K562 (cell line): ENCODE measurements around the gene COA4. TPM values are rescaled to one million over a fixed set of nuclear protein-coding genes. Genes with fewer than 3 reads are reported as not detected.

Experiments used
- ATAC-seq: fragments of 200-7000 bp; cut with Tn5 transposase; 3 replicates; pipeline ENCODE4 v1.9.1; 2020; ENCODE audit warnings: moderate library complexity
- BruUV-seq: library from RNA; stranded (reverse); fragments of 400-500 nt; replicated peaks from 2 replicates; lab custom pipeline; 2021; lab: Mats Ljungman, UMichigan
- CTCF ChIA-PET: fragments of 300-600 bp; formaldehyde crosslinking; extraction: SDS; loops from one replicate; lab custom pipeline; 2021; ENCODE audit warnings: low intra/inter-chr PET ratio; lab: Yijun Ruan, JAX
- POLR2A ChIA-PET: fragments of 300-600, 350-650 bp; sonication (Branson Sonifier 250); formaldehyde crosslinking; extraction: SDS; loops from one replicate; lab custom pipeline; 2021; ENCODE audit warnings: antibody characterized with exemption, inconsistent platforms; lab: Yijun Ruan, JAX
- DNase-seq, 4 experiments: peaks; one replicate each; pipeline versions ENCODE4 v3.0.0 to v3.0.0-alpha.2; 2011 to 2018; ENCODE audit warnings: low spot score in 3 of 4, mixed read lengths in 3 of 4; ENCODE audit errors: extremely low read depth in 1 of 4
- FAIRE-seq: peaks from 2 replicates; lab custom pipeline; 2011; peaks lifted over from hg19 to GRCh38; lab: Jason Lieb, UNC
- H2AFZ ChIP-seq: 2 replicates; pipeline ENCODE4 v1.6.0; 2011; ENCODE audit warnings: low read depth, low read length, control low read depth, inconsistent platforms
- H3K27ac ChIP-seq: fragments of 200-600 bp; 3 replicates; pipeline ENCODE4 v1.8.0; 2011; ENCODE audit warnings: low read depth, mild to moderate bottlenecking, control low read depth, inconsistent platforms, low read length, moderate library complexity, mixed read lengths; ENCODE audit errors: extremely low read depth
- H3K27me3 ChIP-seq, 2 experiments: fragments of 300-600 bp in 1 of 2; 2 replicates in 1 of 2; 3 replicates in 1 of 2; pipeline versions ENCODE4 v1.6.0 to v1.8.0; 2011; ENCODE audit warnings: inconsistent platforms in 2 of 2, low read length in 2 of 2, mild to moderate bottlenecking in 1 of 2, mixed read lengths in 1 of 2, moderate library complexity in 1 of 2; ENCODE audit not compliant: control insufficient read depth in 2 of 2, insufficient read depth in 2 of 2
- H3K36me3 ChIP-seq: fragments of 300-600 bp; 3 replicates; pipeline ENCODE4 v1.8.0; 2011; ENCODE audit warnings: mild to moderate bottlenecking, low read length, inconsistent platforms; ENCODE audit not compliant: control insufficient read depth, insufficient read depth
- H3K4me1 ChIP-seq, 2 experiments: fragments of 200-600 bp in 1 of 2; replicated peaks in 1 of 2; 2 replicates in 1 of 2; 3 replicates in 1 of 2; pipeline versions ENCODE4 v1.5.1 to v1.8.0; 2011; ENCODE audit warnings: inconsistent platforms in 2 of 2, low read length in 2 of 2, mild to moderate bottlenecking in 1 of 2, mixed read lengths in 1 of 2, moderate library complexity in 1 of 2; ENCODE audit not compliant: control insufficient read depth in 2 of 2, insufficient read depth in 2 of 2
- H3K4me2 ChIP-seq: 2 replicates; pipeline ENCODE4 v1.6.1; 2011; ENCODE audit warnings: low read length, control low read depth, inconsistent platforms, mixed read lengths; ENCODE audit not compliant: insufficient read depth
- H3K4me3 ChIP-seq: fragments of 200-600 bp; sonication (generic), shearing (Covaris generic); 2 replicates; pipeline ENCODE4 v1.5.1; 2016; ENCODE audit warnings: control low read depth, inconsistent platforms
- H3K79me2 ChIP-seq: fragments of 200-600 bp; 3 replicates; pipeline ENCODE4 v1.8.0; 2011; ENCODE audit warnings: low read length, inconsistent platforms; ENCODE audit not compliant: control insufficient read depth, insufficient read depth
- H3K9ac ChIP-seq, 2 experiments: 2 replicates each; pipeline versions ENCODE4 v1.6.0 to v1.6.1; 2011; ENCODE audit warnings: low read depth in 2 of 2, low read length in 2 of 2, control low read depth in 1 of 2, inconsistent platforms in 1 of 2, mild to moderate bottlenecking in 1 of 2, mixed read lengths in 1 of 2; ENCODE audit not compliant: insufficient read depth in 1 of 2
- H3K9me1 ChIP-seq: one replicate; pipeline ENCODE4 v1.6.0; 2011; ENCODE audit warnings: inconsistent platforms, mild to moderate bottlenecking, low read length, moderate library complexity; ENCODE audit not compliant: control insufficient read depth, insufficient read depth
- H3K9me3 ChIP-seq: replicated peaks from 2 replicates; pipeline ENCODE4 v1.5.1; 2011; ENCODE audit warnings: low read depth, low read length, inconsistent platforms; ENCODE audit not compliant: control insufficient read depth, insufficient read depth
- H4K20me1 ChIP-seq: replicated peaks from 2 replicates; pipeline ENCODE4 v1.6.1; 2011; ENCODE audit warnings: low read length, inconsistent platforms, mixed read lengths; ENCODE audit not compliant: control insufficient read depth, insufficient read depth
- BRD9 ChIP-seq: fragments of 450-650 bp; IDR thresholded peaks from 2 replicates; pipeline ENCODE4 v1.6.1; 2018; ENCODE audit warnings: low read depth; ENCODE audit not compliant: partially characterized antibody
- BRF2 ChIP-seq: IDR thresholded peaks from 3 replicates; pipeline ENCODE4 v1.6.1; 2011; ENCODE audit warnings: borderline replicate concordance, mild to moderate bottlenecking; ENCODE audit not compliant: insufficient read length, insufficient read depth
- CBX1 ChIP-seq: sonication (generic); IDR thresholded peaks from 2 replicates; pipeline ENCODE4 v1.6.1; 2016; ENCODE audit warnings: antibody characterized with exemption, low read depth, mild to moderate bottlenecking
- CREBBP ChIP-seq: IDR thresholded peaks from one replicate; pipeline ENCODE4 v1.6.1; 2012; ENCODE audit warnings: low read depth, mild to moderate bottlenecking, control low read depth, inconsistent platforms, low read length
- DEAF1 ChIP-seq: fragments of 450-650 bp; formaldehyde crosslinking; IDR thresholded peaks from 2 replicates; pipeline ENCODE4 v1.4.0; 2020; ENCODE audit warnings: mild to moderate bottlenecking, moderate library complexity
- FOXJ2 ChIP-seq: fragments of 200-800 bp; sonication (Bioruptor generic); IDR thresholded peaks from 2 replicates; pipeline ENCODE4 v1.6.1; 2016; ENCODE audit warnings: missing genetic modification characterization, missing compliant biosample characterization
- GABPB2 ChIP-seq: fragments of 250-450 bp; sonication (Bioruptor Pico); conservative IDR thresholded peaks from 2 replicates; pipeline ENCODE4 v1.5.1; 2021; ENCODE audit warnings: mild to moderate bottlenecking
- HMGN3 ChIP-seq: IDR thresholded peaks from 2 replicates; pipeline ENCODE4 v1.6.1; 2011; ENCODE audit warnings: borderline replicate concordance, low read depth, mild to moderate bottlenecking, mixed read lengths, low read length; ENCODE audit not compliant: insufficient read length; ENCODE audit errors: extremely low read depth
- KHSRP ChIP-seq: fragments of 450-650 bp; IDR thresholded peaks from 2 replicates; pipeline ENCODE4 v1.6.1; 2017
- PTBP1 ChIP-seq: fragments of 200-400 bp; formaldehyde crosslinking; IDR thresholded peaks from 2 replicates; pipeline ENCODE4 v1.6.1; 2017; ENCODE audit warnings: low read depth, low read length
- RBFOX2 ChIP-seq: fragments of 200-400 bp; formaldehyde crosslinking; IDR thresholded peaks from 2 replicates; pipeline ENCODE4 v1.6.1; 2017; ENCODE audit warnings: low read depth, mild to moderate bottlenecking, low read length, moderate library complexity
- SIX5 ChIP-seq, 2 experiments: IDR thresholded peaks; 2 replicates each; pipeline ENCODE4 v1.6.1; 2011; ENCODE audit warnings: low read length in 2 of 2, borderline replicate concordance in 1 of 2, low read depth in 1 of 2, mild to moderate bottlenecking in 1 of 2, moderate library complexity in 1 of 2; ENCODE audit not compliant: insufficient read depth in 1 of 2
- TRIM24 ChIP-seq, 2 experiments: fragments of 450-650 bp; IDR thresholded peaks; 2 replicates each; pipeline ENCODE4 v1.6.1; 2016
- ZFPM2 ChIP-seq: fragments of 250-450 bp; sonication (Bioruptor Pico); IDR thresholded peaks from 2 replicates; pipeline ENCODE4 v1.5.1; 2022; ENCODE audit warnings: mild to moderate bottlenecking
- ZNF316 ChIP-seq: fragments of 450-650 bp; IDR thresholded peaks from 2 replicates; pipeline ENCODE4 v1.6.1; 2016
- ZNF384 ChIP-seq: IDR thresholded peaks from 2 replicates; pipeline ENCODE4 v1.6.1; 2012; ENCODE audit warnings: low read depth, low read length, improper control_type of control experiment
- ZNF551 ChIP-seq: fragments of 250-450 bp; sonication (Bioruptor Pico); IDR thresholded peaks from 2 replicates; pipeline ENCODE4 v1.5.0; 2021; ENCODE audit warnings: mild to moderate bottlenecking, moderate library complexity
- ZNF696 ChIP-seq: fragments of 250-450 bp; sonication (Bioruptor Pico); conservative IDR thresholded peaks from 2 replicates; pipeline ENCODE4 v1.4.0; 2020; ENCODE audit warnings: mild to moderate bottlenecking, moderate library complexity
- ZNF707 ChIP-seq: fragments of 250-450 bp; sonication (Bioruptor Pico); conservative IDR thresholded peaks from 2 replicates; pipeline ENCODE4 v1.8.0; 2022; ENCODE audit warnings: inconsistent platforms, mild to moderate bottlenecking, moderate library complexity
- WGBS: fragments of 100-300 bp; shearing (Covaris generic); methylation state at CpG from one replicate; pipeline ENCODE4 v1.1.6; 2016; ENCODE audit warnings: low coverage, mixed read lengths; ENCODE audit not compliant: insufficient coverage; ENCODE audit errors: missing lambda C conversion rate; 5-methylcytosine and 5-hydroxymethylcytosine counted together
- in situ Hi-C: fragments of 300-500 bp; cut with MboI; formaldehyde crosslinking; loops from 4 replicates; pipeline ENCODE4 v1.15.0; 2018; ENCODE audit warnings: inconsistent platforms, mixed read lengths
- intact Hi-C: fragments of 100-400 bp; cut with micrococcal nuclease; formaldehyde crosslinking; loops from 2 replicates; pipeline ENCODE4 v1.14.2; 2022
- polyA plus RNA-seq, 8 experiments: library from polyadenylated mRNA; depleted of rRNA in 4 of 8; stranded (reverse) in 5 of 8; unstranded in 3 of 8; fragments of >200 nt; fragmentation: Nextera tagmentation in 2 of 8; fragmentation: Illumina TruSeq in 1 of 8; extraction: Ambion mirVana in 2 of 8; extraction: Trizol in 1 of 8; gene quantifications; 2 replicates each; pipeline versions ENCODE4 v1.2.1 to v1.2.3, GENCODE V29; 2011 to 2014; ENCODE audit warnings: inconsistent platforms in 1 of 8, missing spikeins in 1 of 8
- total RNA-seq, 7 experiments: library from RNA; depleted of rRNA in 6 of 7; stranded (reverse); fragments of >200 nt in 6 of 7; fragmentation: Illumina TruSeq in 2 of 7; extraction: Trizol in 2 of 7; gene quantifications; 2 replicates each; pipeline versions ENCODE4 v1.2.1 to v1.2.3, GENCODE V29; 2011 to 2021; ENCODE audit warnings: low replicate concordance in 1 of 7
- TF ChIP-seq, protein P1 (sequence below): conservative IDR thresholded peaks from 2 replicates; pipeline ENCODE4 v1.6.1; 2011; ENCODE audit warnings: low read depth, mild to moderate bottlenecking, low read length; ENCODE audit not compliant: control insufficient read depth
- TF ChIP-seq, protein P2 (sequence below): sonication (generic); formaldehyde crosslinking; IDR thresholded peaks from 2 replicates; pipeline ENCODE4 v1.8.0; 2022; ENCODE audit warnings: mild to moderate bottlenecking, missing genetic modification reagents

Gene COA4
- total and polyA plus RNA-seq, 9 of the 15 experiments (the other 6 are each of a cell fraction or from before 2014, with no cell fraction given) = 108 to 255 (median 152) TPM

DNA sequence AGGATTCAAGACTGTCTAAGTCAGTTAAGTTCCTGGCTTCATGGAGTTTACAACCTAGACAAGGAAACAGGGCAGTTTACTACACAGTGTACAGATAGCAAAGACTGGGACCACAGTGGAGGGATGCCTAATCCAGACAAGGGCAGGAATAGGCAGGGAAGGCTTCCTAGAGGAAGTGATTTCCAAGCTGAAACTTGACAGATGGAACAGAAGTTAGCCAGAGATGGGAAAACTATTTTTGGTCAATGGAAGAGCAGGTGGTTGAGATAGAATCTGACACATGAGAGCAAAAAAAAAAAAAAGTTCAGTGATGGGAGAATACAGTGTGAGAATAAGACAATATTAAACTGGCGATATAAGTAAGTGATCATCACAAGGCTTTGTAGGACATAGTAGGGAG lies 1.3 kb downstream of the COA4 start:
- Histone ChIP-seq H3K79me2 (peaks cover 65% of the 10 kb centered on the region), H3K9me3 (no peaks in the 10 kb centered on the region), H3K4me2 (peak overlapping the region; percentile 100), H3K9me1 (peaks cover 3% of the 10 kb centered on the region), H3K27me3 (no peaks in the 10 kb centered on the region), H3K4me1 (peaks cover 3 to 12% of the 10 kb centered on the region in 2 experiments; a peak in 4 of 5 replicates), H4K20me1 (no peaks in the 10 kb centered on the region), H3K27ac (peak overlapping the region; percentile 92), H3K9ac (peak overlapping the region; percentile 47 to 94), H2AFZ (no peak overlapping the region), H3K4me3 (peak overlapping the region; percentile 67), H3K36me3 (peaks cover 52% of the 10 kb centered on the region)
- DNase-seq (no peak), FAIRE-seq (no peak), ATAC-seq (no peak)
- no TSS peak for BruUV-seq
- 12% methylated on average over 1 of the region's 1 CpG for WGBS
- in situ Hi-C loops (no loop called here), intact Hi-C loops (loop anchor here (10.0 kb wide), 1 partner anchor 111 kb away; the partner anchor contains the start of gene RAB6A)
- ChIA-PET POLR2A (no interaction called here), CTCF (no interaction called here)
- TF ChIP-seq CBX1 (no peak), PTBP1 (no peak), FOXJ2 (tag) (no peak), RBFOX2 (no peak), BRD9 (no peak), BRF2 (no peak), HMGN3 (no peak), TRIM24 (IDR thresholded peaks at IDR 0.05) (no peak), SIX5 (IDR thresholded peaks at IDR 0.05; ENCODE audit: borderline replicate concordance in 1 of 2, insufficient read depth in 1 of 2, low read depth in 1 of 2, low read length in 2 of 2) (no peak), ZNF696 (CRISPR knock-in tag) (no peak), ZNF707 (no peak), KHSRP (0 out of 2 replicates have a peak, but pooled peaks have one; percentile 15), ZFPM2 (CRISPR knock-in tag) (no peak), DEAF1 (CRISPR knock-in tag) (no peak), ZNF384 (peak; percentile 45; the same call in 1 of the 2 replicates), CREBBP (no peak), ZNF316 (peak; percentile 38; the same call in 1 of the 2 replicates), ZNF551 (CRISPR knock-in tag) (no peak), GABPB2 (CRISPR knock-in tag) (no peak)
- TF ChIP-seq, protein P1, sequence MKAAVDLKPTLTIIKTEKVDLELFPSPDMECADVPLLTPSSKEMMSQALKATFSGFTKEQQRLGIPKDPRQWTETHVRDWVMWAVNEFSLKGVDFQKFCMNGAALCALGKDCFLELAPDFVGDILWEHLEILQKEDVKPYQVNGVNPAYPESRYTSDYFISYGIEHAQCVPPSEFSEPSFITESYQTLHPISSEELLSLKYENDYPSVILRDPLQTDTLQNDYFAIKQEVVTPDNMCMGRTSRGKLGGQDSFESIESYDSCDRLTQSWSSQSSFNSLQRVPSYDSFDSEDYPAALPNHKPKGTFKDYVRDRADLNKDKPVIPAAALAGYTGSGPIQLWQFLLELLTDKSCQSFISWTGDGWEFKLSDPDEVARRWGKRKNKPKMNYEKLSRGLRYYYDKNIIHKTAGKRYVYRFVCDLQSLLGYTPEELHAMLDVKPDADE = no peak
- TF ChIP-seq, protein P2, sequence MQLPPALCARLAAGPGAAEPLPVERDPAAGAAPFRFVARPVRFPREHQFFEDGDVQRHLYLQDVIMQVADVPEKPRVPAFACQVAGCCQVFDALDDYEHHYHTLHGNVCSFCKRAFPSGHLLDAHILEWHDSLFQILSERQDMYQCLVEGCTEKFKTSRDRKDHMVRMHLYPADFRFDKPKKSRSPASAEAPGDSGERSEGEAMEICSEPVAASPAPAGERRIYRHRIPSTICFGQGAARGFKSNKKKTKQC (CRISPR knock-in tag) = no peak
